SU-DHL-6 (cell line): ENCODE results near the gene BBX.

Experiments
- H2AFZ ChIP-seq: fragments of 200-600 bp; sonication (generic); 2 replicates; pipeline ENCODE4 v1.6.1; 2014; ENCODE audit warnings: low read depth, mild to moderate bottlenecking, moderate library complexity, mixed read lengths, antibody characterized with exemption, low read length; ENCODE audit not compliant: severe bottlenecking
- H3F3A ChIP-seq: fragments of 200-600 bp; shearing (Covaris generic); 2 replicates; pipeline ENCODE4 v1.6.0; 2016; ENCODE audit warnings: antibody characterized with exemption, mild to moderate bottlenecking; ENCODE audit not compliant: insufficient read depth
- H3K27ac ChIP-seq: fragments of 200-600 bp; sonication (generic); 2 replicates; pipeline ENCODE4 v1.5.1; 2016; ENCODE audit warnings: low read depth, mild to moderate bottlenecking, low read length, moderate library complexity, mixed read lengths
- H3K27me3 ChIP-seq: fragments of 200-600 bp; sonication (generic), shearing (Covaris generic); 2 replicates; pipeline ENCODE4 v1.6.0; 2014; ENCODE audit warnings: mild to moderate bottlenecking, low read length
- H3K36me3 ChIP-seq: fragments of 200-600 bp; sonication (generic); 2 replicates; pipeline ENCODE4 v1.6.1; 2014; ENCODE audit warnings: mild to moderate bottlenecking, low read length, mixed read lengths
- H3K4me2 ChIP-seq: fragments of 300-600, 200-600 bp; shearing (Covaris generic), sonication (generic); 2 replicates; pipeline ENCODE4 v1.6.0; 2014; ENCODE audit warnings: low read length, low read depth, mild to moderate bottlenecking; ENCODE audit not compliant: poor library complexity, severe bottlenecking
- H3K4me3 ChIP-seq: fragments of 200-600 bp; sonication (generic); 2 replicates; pipeline ENCODE4 v1.5.1; 2014; ENCODE audit warnings: antibody characterized with exemption, low read length, mild to moderate bottlenecking, mixed read lengths; ENCODE audit not compliant: insufficient read depth, poor library complexity, severe bottlenecking
- H3K79me2 ChIP-seq: fragments of 200-600 bp; sonication (generic); 2 replicates; pipeline ENCODE4 v1.6.1; 2014; ENCODE audit warnings: mild to moderate bottlenecking, low read length, moderate library complexity; ENCODE audit not compliant: insufficient read depth
- H3K9ac ChIP-seq: fragments of 200-600 bp; sonication (generic); 2 replicates; pipeline ENCODE4 v1.7.0; 2014; ENCODE audit warnings: mild to moderate bottlenecking, low read length
- H3K9me2 ChIP-seq: fragments of 200-600 bp; sonication (generic); replicated peaks from 2 replicates; pipeline ENCODE4 v1.6.1; 2014; ENCODE audit warnings: low read length; ENCODE audit not compliant: insufficient read depth
- H3K9me3 ChIP-seq: fragments of 200-600 bp; sonication (generic); 2 replicates; pipeline ENCODE4 v1.6.1; 2014; ENCODE audit warnings: low read length, mixed read lengths; ENCODE audit not compliant: insufficient read depth
- H4K20me1 ChIP-seq: fragments of 200-600 bp; sonication (generic); 2 replicates; pipeline ENCODE4 v1.6.1; 2014; ENCODE audit warnings: low read depth, mild to moderate bottlenecking, antibody characterized with exemption, low read length, moderate library complexity, mixed read lengths
- EZH2phosphoT487 ChIP-seq: fragments of 200-600 bp; sonication (generic), shearing (Covaris generic); conservative IDR thresholded peaks from 2 replicates; pipeline ENCODE4 v1.6.1; 2018; ENCODE audit warnings: mild to moderate bottlenecking, antibody characterized with exemption, low read length, moderate library complexity, mixed read lengths
- TF ChIP-seq, protein P1 (sequence below): fragments of 200-600 bp; sonication (generic); IDR thresholded peaks from one replicate; pipeline ENCODE4 v1.5.1; 2017; ENCODE audit warnings: antibody characterized with exemption, mild to moderate bottlenecking, low read length, moderate library complexity; ENCODE audit not compliant: insufficient read depth, poor library complexity, severe bottlenecking

BBX gene

DNA sequence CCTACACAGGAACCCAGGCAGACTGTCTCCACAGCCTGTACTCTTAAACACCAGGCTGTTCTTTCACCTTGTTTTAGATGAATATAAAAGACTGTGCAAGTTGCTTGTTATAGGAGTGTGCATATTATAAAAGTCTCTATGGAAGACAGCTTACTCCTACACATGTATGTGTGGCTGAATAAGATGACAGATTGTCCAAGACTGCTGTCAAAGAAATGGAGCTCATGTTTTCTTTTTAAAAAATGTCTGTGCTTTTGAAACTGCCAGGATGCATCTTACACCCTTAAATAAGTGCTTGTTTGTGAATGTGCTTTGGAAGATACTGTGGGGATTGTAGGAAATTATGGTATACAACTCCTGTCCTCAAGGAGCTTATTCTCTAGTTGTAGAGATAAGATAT lies 237.4 kb downstream of the BBX start:
- Histone ChIP-seq H3K4me3 (no peak overlapping the region), H4K20me1 (no peaks in the 10 kb centered on the region), H3K27me3 (no peaks in the 10 kb centered on the region), H3K9me3 (no peaks in the 10 kb centered on the region), H3F3A (no peaks in the 10 kb centered on the region), H3K4me2 (no peak overlapping the region), H2AFZ (no peak overlapping the region), H3K27ac (no peak overlapping the region), H3K9ac (no peak overlapping the region), H3K36me3 (no peaks in the 10 kb centered on the region), H3K79me2 (no peaks in the 10 kb centered on the region), H3K9me2 (no peaks in the 10 kb centered on the region)
- no peak for TF ChIP-seq EZH2phosphoT487
- TF ChIP-seq, protein P1, sequence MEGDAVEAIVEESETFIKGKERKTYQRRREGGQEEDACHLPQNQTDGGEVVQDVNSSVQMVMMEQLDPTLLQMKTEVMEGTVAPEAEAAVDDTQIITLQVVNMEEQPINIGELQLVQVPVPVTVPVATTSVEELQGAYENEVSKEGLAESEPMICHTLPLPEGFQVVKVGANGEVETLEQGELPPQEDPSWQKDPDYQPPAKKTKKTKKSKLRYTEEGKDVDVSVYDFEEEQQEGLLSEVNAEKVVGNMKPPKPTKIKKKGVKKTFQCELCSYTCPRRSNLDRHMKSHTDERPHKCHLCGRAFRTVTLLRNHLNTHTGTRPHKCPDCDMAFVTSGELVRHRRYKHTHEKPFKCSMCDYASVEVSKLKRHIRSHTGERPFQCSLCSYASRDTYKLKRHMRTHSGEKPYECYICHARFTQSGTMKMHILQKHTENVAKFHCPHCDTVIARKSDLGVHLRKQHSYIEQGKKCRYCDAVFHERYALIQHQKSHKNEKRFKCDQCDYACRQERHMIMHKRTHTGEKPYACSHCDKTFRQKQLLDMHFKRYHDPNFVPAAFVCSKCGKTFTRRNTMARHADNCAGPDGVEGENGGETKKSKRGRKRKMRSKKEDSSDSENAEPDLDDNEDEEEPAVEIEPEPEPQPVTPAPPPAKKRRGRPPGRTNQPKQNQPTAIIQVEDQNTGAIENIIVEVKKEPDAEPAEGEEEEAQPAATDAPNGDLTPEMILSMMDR: no peak

DNA sequence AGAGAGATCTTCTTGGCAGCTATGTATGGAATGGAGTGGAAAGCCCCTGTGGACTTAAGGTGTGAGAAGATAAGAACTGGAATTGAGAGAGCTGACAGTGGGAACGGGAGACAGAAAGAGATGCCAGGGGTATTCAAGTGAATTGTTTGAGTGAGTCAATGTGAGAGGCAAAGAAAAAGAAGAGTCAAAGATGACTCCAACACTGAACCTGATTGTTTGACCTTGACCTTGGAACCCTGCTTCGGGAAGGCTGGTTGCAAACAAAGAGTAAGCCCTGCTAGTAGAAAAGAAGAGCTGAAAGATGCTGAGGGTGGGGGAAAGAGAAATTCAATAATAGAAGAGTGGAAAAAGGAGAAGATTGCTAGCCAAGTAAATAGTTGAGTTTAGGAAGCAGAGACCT lies 238.6 kb downstream of the BBX start:
- TF ChIP-seq, protein P1: no peak
- no peak for TF ChIP-seq EZH2phosphoT487
- no peaks in the 10 kb centered on the region for H4K20me1 ChIP-seq
- no peaks in the 10 kb centered on the region for H3F3A ChIP-seq
- H3K27ac ChIP-seq: no peak overlapping the region
- H3K4me2 ChIP-seq: no peak overlapping the region
- H3K9me3 ChIP-seq: no peaks in the 10 kb centered on the region
- H3K9ac ChIP-seq: no peak overlapping the region
- H3K4me3 ChIP-seq: no peak overlapping the region
- H3K36me3 ChIP-seq: no peaks in the 10 kb centered on the region
- no peaks in the 10 kb centered on the region for H3K27me3 ChIP-seq
- H3K9me2 ChIP-seq: no peaks in the 10 kb centered on the region
- no peak overlapping the region for H2AFZ ChIP-seq
- no peaks in the 10 kb centered on the region for H3K79me2 ChIP-seq

GRCh38 chr3:107765524-107765923 lies 242.8 kb downstream of the BBX start:
- H2AFZ ChIP-seq: no peak overlapping the region
- H4K20me1 ChIP-seq: no peaks in the 10 kb centered on the region
- H3K27me3 ChIP-seq: no peaks in the 10 kb centered on the region
- H3K4me3 ChIP-seq: no peak overlapping the region
- H3K9ac ChIP-seq: no peak overlapping the region
- no peaks in the 10 kb centered on the region for H3K79me2 ChIP-seq
- no peak overlapping the region for H3K27ac ChIP-seq
- no peaks in the 10 kb centered on the region for H3F3A ChIP-seq
- no peaks in the 10 kb centered on the region for H3K9me2 ChIP-seq
- no peaks in the 10 kb centered on the region for H3K36me3 ChIP-seq
- no peak overlapping the region for H3K4me2 ChIP-seq
- H3K9me3 ChIP-seq: no peaks in the 10 kb centered on the region
- TF ChIP-seq, protein P1: no peak
- TF ChIP-seq EZH2phosphoT487: no peak
